ENCODE results near the gene TCF23.

- TF ChIP-seq CTCF (IDR thresholded peaks at IDR 0.05) = no peak
- no peak for TF ChIP-seq POLR2A (IDR thresholded peaks at IDR 0.05)
Measured at GRCh38 chr2:27164960-27165763, 16.4 kb downstream of the TCF23 start.
